Measurements from ENCODE around the gene ZBP1.

The ZBP1 gene, protein sequence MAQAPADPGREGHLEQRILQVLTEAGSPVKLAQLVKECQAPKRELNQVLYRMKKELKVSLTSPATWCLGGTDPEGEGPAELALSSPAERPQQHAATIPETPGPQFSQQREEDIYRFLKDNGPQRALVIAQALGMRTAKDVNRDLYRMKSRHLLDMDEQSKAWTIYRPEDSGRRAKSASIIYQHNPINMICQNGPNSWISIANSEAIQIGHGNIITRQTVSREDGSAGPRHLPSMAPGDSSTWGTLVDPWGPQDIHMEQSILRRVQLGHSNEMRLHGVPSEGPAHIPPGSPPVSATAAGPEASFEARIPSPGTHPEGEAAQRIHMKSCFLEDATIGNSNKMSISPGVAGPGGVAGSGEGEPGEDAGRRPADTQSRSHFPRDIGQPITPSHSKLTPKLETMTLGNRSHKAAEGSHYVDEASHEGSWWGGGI

DNA sequence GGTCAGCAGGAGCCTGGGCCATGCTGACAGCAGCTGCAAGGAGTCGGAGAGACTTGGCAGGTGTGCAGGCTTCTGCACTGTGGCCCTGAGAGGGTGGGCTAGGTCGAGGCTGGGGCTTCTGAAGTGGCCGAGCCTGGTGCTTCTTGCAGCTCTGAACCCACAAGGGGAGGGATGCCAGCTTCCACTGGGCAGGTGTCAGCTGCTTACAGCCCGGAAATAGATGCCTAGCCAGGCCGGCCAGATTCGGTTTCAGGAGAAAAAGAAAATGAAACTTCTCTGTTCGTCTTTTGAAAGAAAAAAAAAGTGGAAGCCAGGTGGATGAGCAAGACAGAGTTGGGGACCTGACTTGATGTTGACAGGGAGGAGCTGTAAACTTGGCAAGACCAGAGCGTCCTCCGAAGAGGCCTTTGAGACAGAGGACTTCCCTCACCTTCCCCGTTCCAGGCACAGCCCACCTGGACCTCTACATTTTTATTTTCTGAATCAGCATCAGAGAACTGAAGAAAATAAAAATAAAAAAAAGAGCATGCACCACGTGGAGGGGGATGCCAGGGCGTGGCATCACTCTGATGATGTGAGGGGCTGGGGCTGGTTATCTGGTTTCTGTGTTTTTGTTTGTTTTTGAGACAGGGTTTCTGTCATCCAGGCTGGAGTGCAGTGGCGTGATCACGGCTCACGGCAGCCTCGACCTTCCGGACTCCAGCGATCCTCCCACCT lies at the start of gene ZBP1:
ZBP1 (minus strand) TSS at position 153 of the 717 bp plus-strand sequence; CDS start at position 22, 131 bp downstream.
- peak within 1 kb of the TSS in 3 of 5 donors; percentile 17 to 38 (median 31) for H3K4me3 ChIP-seq (ENCODE audit: low read depth in 1 of 5, low read length in 5 of 5)
- H3K27ac ChIP-seq (ENCODE audit: low read depth, low read length): no peak within 1 kb of the TSS
- peaks cover 0 to 9% (median 7%) of the 10 kb centered on the region in 5 donors for H3K27me3 ChIP-seq (ENCODE audit: control insufficient read depth in 5 of 5, insufficient read depth in 4 of 5, low read length in 5 of 5)
- peaks cover 0 to 36% (median 8%) of the 10 kb centered on the region in 5 donors for H3K4me1 ChIP-seq (ENCODE audit: control insufficient read depth in 5 of 5, insufficient read depth in 5 of 5, low read length in 5 of 5)
- peaks cover 0 to 6% (median 5%) of the 10 kb centered on the region in 5 donors for H3K9me3 ChIP-seq (ENCODE audit: control insufficient read depth in 5 of 5, low read length in 5 of 5)
- no peaks in the 10 kb centered on the region for H3K36me3 ChIP-seq (ENCODE audit: control insufficient read depth in 5 of 5, insufficient read depth in 5 of 5, low read length in 5 of 5)
- no peak within 1 kb of the TSS for H3K9ac ChIP-seq (ENCODE audit: low read length in 5 of 5)

GRCh38 chr20:57669632-57670031 lies 49.4 kb upstream of the ZBP1 start:
- H3K9me3 ChIP-seq (ENCODE audit: control insufficient read depth in 5 of 5, low read length in 5 of 5): no peaks in the 10 kb centered on the region
- H3K9ac ChIP-seq (ENCODE audit: low read length in 5 of 5): no peak overlapping the region
- H3K4me1 ChIP-seq (ENCODE audit: control insufficient read depth in 5 of 5, insufficient read depth in 5 of 5, low read length in 5 of 5): peaks cover 3 to 66% (median 46%) of the 10 kb centered on the region in 5 donors
- H3K36me3 ChIP-seq (ENCODE audit: control insufficient read depth in 5 of 5, insufficient read depth in 5 of 5, low read length in 5 of 5): peaks cover 0 to 15% (median 6%) of the 10 kb centered on the region in 5 donors
- H3K4me3 ChIP-seq (ENCODE audit: low read depth in 1 of 5, low read length in 5 of 5): no peak overlapping the region
- no peaks in the 10 kb centered on the region for H3K27me3 ChIP-seq (ENCODE audit: control insufficient read depth in 5 of 5, insufficient read depth in 4 of 5, low read length in 5 of 5)
- H3K27ac ChIP-seq (ENCODE audit: low read depth, low read length): no peak overlapping the region

GRCh38 chr20:57667924-57668782 lies 47.9 kb upstream of the ZBP1 start:
- peaks cover 3 to 67% (median 40%) of the 10 kb centered on the region in 5 donors for H3K4me1 ChIP-seq (ENCODE audit: control insufficient read depth in 5 of 5, insufficient read depth in 5 of 5, low read length in 5 of 5)
- no peaks in the 10 kb centered on the region for H3K9me3 ChIP-seq (ENCODE audit: control insufficient read depth in 5 of 5, low read length in 5 of 5)
- H3K36me3 ChIP-seq (ENCODE audit: control insufficient read depth in 5 of 5, insufficient read depth in 5 of 5, low read length in 5 of 5): peaks cover 0 to 15% (median 6%) of the 10 kb centered on the region in 5 donors
- H3K4me3 ChIP-seq (ENCODE audit: low read depth in 1 of 5, low read length in 5 of 5): no peak overlapping the region
- no peaks in the 10 kb centered on the region for H3K27me3 ChIP-seq (ENCODE audit: control insufficient read depth in 5 of 5, insufficient read depth in 4 of 5, low read length in 5 of 5)
- no peak overlapping the region for H3K9ac ChIP-seq (ENCODE audit: low read length in 5 of 5)
- H3K27ac ChIP-seq (ENCODE audit: low read depth, low read length): no peak overlapping the region

- no peak overlapping the region for H3K4me3 ChIP-seq (ENCODE audit: low read depth in 1 of 5, low read length in 5 of 5)
- peaks cover 0 to 64% (median 38%) of the 10 kb centered on the region in 5 donors for H3K4me1 ChIP-seq (ENCODE audit: control insufficient read depth in 5 of 5, insufficient read depth in 5 of 5, low read length in 5 of 5)
- no peak overlapping the region for H3K27ac ChIP-seq (ENCODE audit: low read depth, low read length)
- no peak overlapping the region for H3K9ac ChIP-seq (ENCODE audit: low read length in 5 of 5)
- H3K36me3 ChIP-seq (ENCODE audit: control insufficient read depth in 5 of 5, insufficient read depth in 5 of 5, low read length in 5 of 5): peaks cover 0 to 15% (median 6%) of the 10 kb centered on the region in 5 donors
- no peaks in the 10 kb centered on the region for H3K9me3 ChIP-seq (ENCODE audit: control insufficient read depth in 5 of 5, low read length in 5 of 5)
- H3K27me3 ChIP-seq (ENCODE audit: control insufficient read depth in 5 of 5, insufficient read depth in 4 of 5, low read length in 5 of 5): no peaks in the 10 kb centered on the region
Measured at GRCh38 chr20:57667388-57667787, 47.2 kb upstream of the ZBP1 start.

DNA sequence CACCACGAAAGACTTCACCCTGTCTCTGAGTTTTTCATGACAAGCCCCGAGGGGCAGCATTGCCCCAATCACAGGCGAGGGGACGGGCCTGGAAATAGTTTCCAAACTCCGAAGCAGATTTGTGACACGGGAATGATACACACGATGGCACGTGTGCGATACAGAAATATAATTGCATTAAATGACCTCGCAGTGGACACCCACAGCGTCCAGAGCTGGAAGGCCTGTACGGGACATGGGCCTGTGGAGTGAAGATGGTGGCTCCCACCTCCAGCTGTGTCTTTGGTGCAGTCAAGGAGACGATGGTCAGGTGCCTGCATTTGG lies 46.6 kb upstream of the ZBP1 start:
- no peak overlapping the region for H3K27ac ChIP-seq (ENCODE audit: low read depth, low read length)
- H3K27me3 ChIP-seq (ENCODE audit: control insufficient read depth in 5 of 5, insufficient read depth in 4 of 5, low read length in 5 of 5): no peaks in the 10 kb centered on the region

GRCh38 chr20:57666106-57666833 lies 46.0 kb upstream of the ZBP1 start:
- peaks cover 0 to 15% (median 6%) of the 10 kb centered on the region in 5 donors for H3K36me3 ChIP-seq (ENCODE audit: control insufficient read depth in 5 of 5, insufficient read depth in 5 of 5, low read length in 5 of 5)
- no peaks in the 10 kb centered on the region for H3K9me3 ChIP-seq (ENCODE audit: control insufficient read depth in 5 of 5, low read length in 5 of 5)
- no peaks in the 10 kb centered on the region for H3K27me3 ChIP-seq (ENCODE audit: control insufficient read depth in 5 of 5, insufficient read depth in 4 of 5, low read length in 5 of 5)
- peaks cover 0 to 65% (median 40%) of the 10 kb centered on the region in 5 donors for H3K4me1 ChIP-seq (ENCODE audit: control insufficient read depth in 5 of 5, insufficient read depth in 5 of 5, low read length in 5 of 5)
- no peak overlapping the region for H3K9ac ChIP-seq (ENCODE audit: low read length in 5 of 5)
- no peak overlapping the region for H3K27ac ChIP-seq (ENCODE audit: low read depth, low read length)
- no peak overlapping the region for H3K4me3 ChIP-seq (ENCODE audit: low read depth in 1 of 5, low read length in 5 of 5)

More for the DNA sequence above, 46.6 kb upstream of the ZBP1 start:
- Histone ChIP-seq H3K9ac (ENCODE audit: low read length in 5 of 5) (no peak overlapping the region), H3K4me1 (ENCODE audit: control insufficient read depth in 5 of 5, insufficient read depth in 5 of 5, low read length in 5 of 5) (peaks cover 0 to 65% (median 38%) of the 10 kb centered on the region in 5 donors), H3K36me3 (ENCODE audit: control insufficient read depth in 5 of 5, insufficient read depth in 5 of 5, low read length in 5 of 5) (peaks cover 0 to 15% (median 6%) of the 10 kb centered on the region in 5 donors), H3K4me3 (ENCODE audit: low read depth in 1 of 5, low read length in 5 of 5) (no peak overlapping the region), H3K9me3 (ENCODE audit: control insufficient read depth in 5 of 5, low read length in 5 of 5) (no peaks in the 10 kb centered on the region)

- no peak overlapping the region for H3K4me3 ChIP-seq (ENCODE audit: low read depth in 1 of 5, low read length in 5 of 5)
- no peak overlapping the region for H3K9ac ChIP-seq (ENCODE audit: low read length in 5 of 5)
- peaks cover 0 to 15% (median 6%) of the 10 kb centered on the region in 5 donors for H3K36me3 ChIP-seq (ENCODE audit: control insufficient read depth in 5 of 5, insufficient read depth in 5 of 5, low read length in 5 of 5)
- no peak overlapping the region for H3K27ac ChIP-seq (ENCODE audit: low read depth, low read length)
- no peaks in the 10 kb centered on the region for H3K9me3 ChIP-seq (ENCODE audit: control insufficient read depth in 5 of 5, low read length in 5 of 5)
- peaks cover 2 to 63% (median 46%) of the 10 kb centered on the region in 5 donors for H3K4me1 ChIP-seq (ENCODE audit: control insufficient read depth in 5 of 5, insufficient read depth in 5 of 5, low read length in 5 of 5)
- no peaks in the 10 kb centered on the region for H3K27me3 ChIP-seq (ENCODE audit: control insufficient read depth in 5 of 5, insufficient read depth in 4 of 5, low read length in 5 of 5)
Measured at GRCh38 chr20:57665589-57665971, 45.4 kb upstream of the ZBP1 start.

GRCh38 chr20:57664924-57665588 lies 44.8 kb upstream of the ZBP1 start:
- H3K27me3 ChIP-seq (ENCODE audit: control insufficient read depth in 5 of 5, insufficient read depth in 4 of 5, low read length in 5 of 5): no peaks in the 10 kb centered on the region
- no peak overlapping the region for H3K9ac ChIP-seq (ENCODE audit: low read length in 5 of 5)
- no peaks in the 10 kb centered on the region for H3K9me3 ChIP-seq (ENCODE audit: control insufficient read depth in 5 of 5, low read length in 5 of 5)
- peaks cover 2 to 58% (median 42%) of the 10 kb centered on the region in 5 donors for H3K4me1 ChIP-seq (ENCODE audit: control insufficient read depth in 5 of 5, insufficient read depth in 5 of 5, low read length in 5 of 5)
- H3K27ac ChIP-seq (ENCODE audit: low read depth, low read length): no peak overlapping the region
- H3K36me3 ChIP-seq (ENCODE audit: control insufficient read depth in 5 of 5, insufficient read depth in 5 of 5, low read length in 5 of 5): peaks cover 0 to 15% (median 6%) of the 10 kb centered on the region in 5 donors
- no peak overlapping the region for H3K4me3 ChIP-seq (ENCODE audit: low read depth in 1 of 5, low read length in 5 of 5)

- H3K36me3 ChIP-seq (ENCODE audit: control insufficient read depth in 5 of 5, insufficient read depth in 5 of 5, low read length in 5 of 5): peaks cover 0 to 18% (median 12%) of the 10 kb centered on the region in 5 donors
- H3K27me3 ChIP-seq (ENCODE audit: control insufficient read depth in 5 of 5, insufficient read depth in 4 of 5, low read length in 5 of 5): no peaks in the 10 kb centered on the region
- peak overlapping the region in 1 of 5 donors; percentile 41 for H3K9ac ChIP-seq (ENCODE audit: low read length in 5 of 5)
- H3K4me3 ChIP-seq (ENCODE audit: low read depth in 1 of 5, low read length in 5 of 5): no peak overlapping the region
- no peaks in the 10 kb centered on the region for H3K9me3 ChIP-seq (ENCODE audit: control insufficient read depth in 5 of 5, low read length in 5 of 5)
- H3K27ac ChIP-seq (ENCODE audit: low read depth, low read length): no peak overlapping the region
- peaks cover 2 to 56% (median 40%) of the 10 kb centered on the region in 5 donors for H3K4me1 ChIP-seq (ENCODE audit: control insufficient read depth in 5 of 5, insufficient read depth in 5 of 5, low read length in 5 of 5)
Measured at GRCh38 chr20:57664476-57664875, 44.2 kb upstream of the ZBP1 start.

Measured in subcutaneous abdominal adipose tissue (tissue), 5 donors.